Loucy (cell line): Measurements from ENCODE around the gene MIPEP.
"Not testable (repeated sequence)": the region's sequence is repeated elsewhere in the genome, so short reads cannot be mapped to it uniquely, and the experiment has no call there.

Experiments
- H2AFZ ChIP-seq: fragments of 200-600 bp; sonication (generic); 2 replicates; pipeline ENCODE4 v1.6.0; 2016; ENCODE audit warnings: antibody characterized with exemption, mild to moderate bottlenecking, low read length, moderate library complexity
- H3F3A ChIP-seq: fragments of 200-600 bp; 2 replicates; pipeline ENCODE4 v1.6.0; 2016; ENCODE audit warnings: antibody characterized with exemption, low read depth, mild to moderate bottlenecking
- H3K27me3 ChIP-seq: fragments of 200-600 bp; sonication (generic); 2 replicates; pipeline ENCODE4 v1.6.1; 2014; ENCODE audit warnings: low read length, mild to moderate bottlenecking; ENCODE audit not compliant: insufficient read depth, poor library complexity, severe bottlenecking
- H3K36me3 ChIP-seq: fragments of 200-600 bp; sonication (generic); 2 replicates; pipeline ENCODE4 v1.6.1; 2016; ENCODE audit warnings: low read length; ENCODE audit not compliant: insufficient read depth
- H3K4me1 ChIP-seq: fragments of 200-600 bp; sonication (generic); 2 replicates; pipeline ENCODE4 v1.5.1; 2014; ENCODE audit warnings: low read length, mild to moderate bottlenecking; ENCODE audit not compliant: insufficient read depth, poor library complexity, severe bottlenecking
- H3K4me2 ChIP-seq: fragments of 200-600 bp; sonication (generic); 2 replicates; pipeline ENCODE4 v1.6.0; 2014; ENCODE audit warnings: antibody characterized with exemption, low read length, low read depth, mild to moderate bottlenecking; ENCODE audit not compliant: poor library complexity, severe bottlenecking
- H3K4me3 ChIP-seq: fragments of 200-600 bp; sonication (generic); 2 replicates; pipeline ENCODE4 v1.5.1; 2014; ENCODE audit warnings: low read length, mild to moderate bottlenecking, mixed read lengths; ENCODE audit not compliant: poor library complexity, severe bottlenecking
- H3K79me2 ChIP-seq: fragments of 200-600 bp; sonication (generic); 2 replicates; pipeline ENCODE4 v1.6.1; 2014; ENCODE audit warnings: low read length; ENCODE audit not compliant: insufficient read depth
- H3K9ac ChIP-seq: fragments of 200-600 bp; sonication (generic); 2 replicates; pipeline ENCODE4 v1.6.0; 2014; ENCODE audit warnings: mild to moderate bottlenecking, low read depth, low read length, moderate library complexity; ENCODE audit not compliant: poor library complexity, severe bottlenecking
- H3K9me2 ChIP-seq: fragments of 200-600 bp; sonication (generic); replicated peaks from 2 replicates; pipeline ENCODE4 v1.6.1; 2016; ENCODE audit warnings: low read depth, low read length, mixed read lengths
- H3K9me3 ChIP-seq: fragments of 200-600 bp; sonication (generic); 2 replicates; pipeline ENCODE4 v1.6.1; 2014; ENCODE audit warnings: mild to moderate bottlenecking, antibody characterized with exemption, low read length, low read depth; ENCODE audit not compliant: insufficient read depth
- H4K20me1 ChIP-seq: fragments of 200-600 bp; sonication (generic); 2 replicates; pipeline ENCODE4 v1.6.0; 2014; ENCODE audit warnings: antibody characterized with exemption, low read length, mild to moderate bottlenecking; ENCODE audit not compliant: insufficient read depth, poor library complexity, severe bottlenecking
- EZH2phosphoT487 ChIP-seq: fragments of 200-600 bp; IDR thresholded peaks from 2 replicates; pipeline ENCODE4 v1.6.1; 2018; ENCODE audit warnings: antibody characterized with exemption, mild to moderate bottlenecking, moderate library complexity, borderline replicate concordance
- TF ChIP-seq, protein P1 (sequence below): fragments of 200-600 bp; sonication (generic); conservative IDR thresholded peaks from 2 replicates; pipeline ENCODE4 v1.5.1; 2014; ENCODE audit warnings: mild to moderate bottlenecking, antibody characterized with exemption, low read length

Gene MIPEP

DNA sequence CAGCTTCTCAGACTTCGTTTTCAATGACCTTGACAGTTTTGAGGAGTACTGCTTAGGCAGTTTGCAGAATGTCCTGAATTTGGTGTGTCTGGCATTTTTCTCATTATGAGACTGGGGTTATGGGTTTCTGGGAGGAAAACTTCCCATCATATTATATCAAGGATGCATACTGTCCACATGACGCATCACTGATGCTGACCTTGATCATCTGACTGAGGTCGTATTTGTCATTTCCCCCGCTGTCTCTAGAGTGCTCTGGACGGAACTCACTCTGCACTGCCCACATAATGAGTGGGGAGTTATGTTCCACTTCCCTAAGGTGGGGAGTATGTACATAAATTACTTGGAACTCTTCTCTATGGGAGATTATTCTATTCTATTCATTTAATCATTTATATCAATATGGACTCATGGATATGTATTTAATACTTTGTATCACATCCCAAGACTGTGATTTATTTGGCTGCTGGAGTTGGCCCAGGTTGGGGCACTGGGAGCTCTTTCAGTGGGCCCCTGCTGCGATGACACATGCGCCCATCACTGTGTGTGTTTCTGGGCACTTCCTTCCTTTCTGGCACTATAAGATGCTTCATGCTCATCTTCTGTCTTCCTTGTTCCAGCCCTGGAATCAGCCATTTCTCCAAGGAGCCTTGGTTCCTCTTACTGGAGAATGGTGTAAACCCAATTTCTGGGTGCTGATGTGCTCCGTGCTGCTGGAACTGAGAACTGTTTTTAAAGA, 138.6 kb downstream of the MIPEP start:
- Histone ChIP-seq H3K36me3 (no peaks in the 10 kb centered on the region), H3K9ac (no peak overlapping the region), H3K9me2 (no peaks in the 10 kb centered on the region), H3K9me3 (no peaks in the 10 kb centered on the region), H3K4me1 (no peaks in the 10 kb centered on the region), H3K4me3 (no peak overlapping the region), H3K79me2 (no peaks in the 10 kb centered on the region), H4K20me1 (no peaks in the 10 kb centered on the region), H3K27me3 (no peaks in the 10 kb centered on the region), H2AFZ (no peak overlapping the region), H3F3A (no peaks in the 10 kb centered on the region), H3K4me2 (no peak overlapping the region)
- TF ChIP-seq, protein P1, sequence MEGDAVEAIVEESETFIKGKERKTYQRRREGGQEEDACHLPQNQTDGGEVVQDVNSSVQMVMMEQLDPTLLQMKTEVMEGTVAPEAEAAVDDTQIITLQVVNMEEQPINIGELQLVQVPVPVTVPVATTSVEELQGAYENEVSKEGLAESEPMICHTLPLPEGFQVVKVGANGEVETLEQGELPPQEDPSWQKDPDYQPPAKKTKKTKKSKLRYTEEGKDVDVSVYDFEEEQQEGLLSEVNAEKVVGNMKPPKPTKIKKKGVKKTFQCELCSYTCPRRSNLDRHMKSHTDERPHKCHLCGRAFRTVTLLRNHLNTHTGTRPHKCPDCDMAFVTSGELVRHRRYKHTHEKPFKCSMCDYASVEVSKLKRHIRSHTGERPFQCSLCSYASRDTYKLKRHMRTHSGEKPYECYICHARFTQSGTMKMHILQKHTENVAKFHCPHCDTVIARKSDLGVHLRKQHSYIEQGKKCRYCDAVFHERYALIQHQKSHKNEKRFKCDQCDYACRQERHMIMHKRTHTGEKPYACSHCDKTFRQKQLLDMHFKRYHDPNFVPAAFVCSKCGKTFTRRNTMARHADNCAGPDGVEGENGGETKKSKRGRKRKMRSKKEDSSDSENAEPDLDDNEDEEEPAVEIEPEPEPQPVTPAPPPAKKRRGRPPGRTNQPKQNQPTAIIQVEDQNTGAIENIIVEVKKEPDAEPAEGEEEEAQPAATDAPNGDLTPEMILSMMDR, result no peak

DNA sequence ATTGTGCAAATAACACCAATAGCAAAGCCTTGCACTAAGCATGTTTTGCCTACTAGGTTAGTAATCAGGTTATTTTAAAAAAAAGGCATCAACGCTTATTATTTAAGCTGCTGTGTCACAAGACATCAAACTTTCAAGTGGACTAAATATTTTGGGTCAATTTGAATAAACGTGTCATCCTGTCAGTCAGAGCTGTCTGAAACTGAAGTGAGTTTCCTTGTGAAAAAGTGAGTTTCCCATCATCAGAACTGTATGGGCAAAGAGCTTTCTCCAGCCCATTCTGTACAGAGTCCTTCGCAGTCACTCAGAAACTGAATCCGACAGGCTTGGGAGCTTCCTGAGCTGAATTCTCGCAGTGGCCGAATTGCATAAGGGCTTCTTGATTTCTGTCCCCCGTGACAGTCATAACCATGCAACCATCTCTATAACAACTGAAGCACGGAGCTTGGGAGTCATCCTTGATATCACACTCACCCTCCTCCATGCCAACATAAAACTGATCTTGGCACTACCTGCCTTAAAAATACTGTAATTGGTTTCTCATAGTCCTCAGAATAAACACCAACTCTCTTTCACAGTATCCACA, 139.8 kb downstream of the MIPEP start:
- Histone ChIP-seq H3K79me2 (no peaks in the 10 kb centered on the region), H2AFZ (no peak overlapping the region), H3K27me3 (no peaks in the 10 kb centered on the region), H4K20me1 (no peaks in the 10 kb centered on the region), H3K36me3 (no peaks in the 10 kb centered on the region), H3F3A (no peaks in the 10 kb centered on the region), H3K9me2 (no peaks in the 10 kb centered on the region), H3K9ac (no peak overlapping the region), H3K4me1 (no peaks in the 10 kb centered on the region), H3K4me2 (no peak overlapping the region), H3K4me3 (no peak overlapping the region), H3K9me3 (no peaks in the 10 kb centered on the region)
- TF ChIP-seq EZH2phosphoT487, result no peak
- TF ChIP-seq, protein P1, result no peak

DNA sequence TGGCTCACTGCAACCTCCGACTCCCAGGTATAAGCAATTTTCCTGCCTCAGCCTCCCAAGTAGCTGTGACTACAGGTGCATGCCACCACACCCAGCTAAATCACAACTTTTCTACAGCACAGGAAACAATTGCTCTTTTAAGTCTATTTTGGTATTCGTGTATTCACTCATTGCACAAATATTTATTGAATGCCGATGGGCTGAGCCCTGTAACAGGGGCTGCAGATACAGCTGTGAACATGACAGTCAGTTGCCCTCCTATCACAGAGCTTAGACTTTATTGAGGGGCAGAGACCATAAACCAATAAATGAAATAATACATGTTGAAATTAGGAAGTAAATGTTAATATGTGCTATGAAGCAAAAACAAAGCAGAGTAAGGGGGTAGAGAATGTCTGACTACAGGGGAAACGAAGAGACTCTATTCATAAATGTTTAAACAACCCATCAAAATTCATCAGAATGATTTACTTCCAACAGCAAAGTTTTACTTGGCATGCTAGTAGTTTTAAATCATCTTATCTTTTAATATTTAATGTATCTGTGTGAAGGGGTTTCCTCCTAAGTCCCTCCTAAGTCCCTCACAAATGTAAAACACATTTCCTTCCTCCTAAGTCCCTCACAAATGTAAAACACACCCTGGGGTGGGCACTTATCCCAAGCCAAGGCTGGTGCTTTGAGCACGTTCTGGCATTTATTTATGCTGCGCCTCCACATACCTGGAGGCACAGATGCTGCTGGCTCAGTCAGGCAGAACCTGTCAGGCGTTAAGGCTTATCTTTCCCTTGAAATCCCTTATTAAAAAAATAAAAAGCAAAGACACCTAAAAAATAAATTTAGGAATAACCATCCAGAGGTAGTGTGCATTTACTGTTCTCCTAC, 140.8 kb downstream of the MIPEP start:
- H3K27me3 ChIP-seq, result no peaks in the 10 kb centered on the region
- peaks cover 4% of the 10 kb centered on the region for H3K4me1 ChIP-seq
- 0 out of 2 replicates have a peak, but pooled peaks cover 3% of the 10 kb centered on the region for H3F3A ChIP-seq
- no peak overlapping the region for H3K9ac ChIP-seq
- TF ChIP-seq EZH2phosphoT487, result no peak
- TF ChIP-seq, protein P1, result no peak
- H3K36me3 ChIP-seq, result no peaks in the 10 kb centered on the region
- no peak overlapping the region for H2AFZ ChIP-seq
- H4K20me1 ChIP-seq, result no peaks in the 10 kb centered on the region
- no peak overlapping the region for H3K4me3 ChIP-seq
- no peaks in the 10 kb centered on the region for H3K9me3 ChIP-seq
- no peaks in the 10 kb centered on the region for H3K9me2 ChIP-seq
- no peaks in the 10 kb centered on the region for H3K79me2 ChIP-seq
- H3K4me2 ChIP-seq, result no peak overlapping the region

DNA sequence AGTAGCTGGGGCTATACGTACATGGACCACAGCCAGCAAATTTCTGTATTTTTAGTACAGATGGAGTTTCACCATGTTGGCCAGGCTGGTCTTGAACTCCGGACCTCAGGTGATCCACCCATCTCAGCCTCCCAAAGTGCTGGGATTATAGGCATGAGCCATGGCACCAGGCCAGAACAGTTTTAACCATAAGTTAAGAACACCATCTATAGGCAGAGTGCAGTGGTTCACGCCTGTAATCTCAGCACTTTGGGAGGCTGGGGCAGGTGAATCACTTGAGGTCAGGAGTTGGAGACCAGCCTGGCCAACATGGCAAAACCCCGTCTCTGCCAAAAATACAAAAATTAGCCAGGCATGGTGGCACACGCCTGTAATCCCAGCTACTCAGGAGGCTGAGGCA, 143.1 kb downstream of the MIPEP start:
- H3K4me1 ChIP-seq, result peaks cover 13% of the 10 kb centered on the region
- not testable (repeated sequence) for H3K9ac ChIP-seq, H3K9me3 ChIP-seq, H3K27me3 ChIP-seq, H3K4me3 ChIP-seq, H3K4me2 ChIP-seq, H3K9me2 ChIP-seq, H3K36me3 ChIP-seq, H2AFZ ChIP-seq, H3F3A ChIP-seq, H3K79me2 ChIP-seq, H4K20me1 ChIP-seq
